HCT116 (cell line): ENCODE results near the gene ZNF750.

Experiments used
- CEBPB ChIP-seq: IDR thresholded peaks from 2 replicates; pipeline ENCODE4 v1.6.1; 2012; ENCODE audit warnings: low read depth
- EZH2 ChIP-seq: fragments of 200-600 bp; sonication (generic); IDR thresholded peaks from 2 replicates; pipeline ENCODE4 v1.6.1; 2017; ENCODE audit warnings: antibody characterized with exemption, mixed run types
- EZH2phosphoT487 ChIP-seq: fragments of 200-600 bp; IDR thresholded peaks from 2 replicates; pipeline ENCODE4 v1.6.1; 2018; ENCODE audit warnings: antibody characterized with exemption, borderline replicate concordance
- JUND ChIP-seq: IDR thresholded peaks from 2 replicates; pipeline ENCODE4 v1.6.1; 2012
- POLR2A ChIP-seq: IDR thresholded peaks from 2 replicates; pipeline ENCODE4 v1.7.0; 2011; ENCODE audit warnings: borderline replicate concordance; ENCODE audit not compliant: insufficient read depth, insufficient read length; ENCODE audit errors: extremely low read depth
- POLR2AphosphoS5 ChIP-seq: IDR thresholded peaks from 2 replicates; pipeline ENCODE4 v1.6.1; 2011; ENCODE audit warnings: mild to moderate bottlenecking, low read depth, low read length, moderate library complexity
- TF ChIP-seq, protein P1 (sequence below), 3 experiments: fragments of 200-600 bp in 1 of 3; sonication (generic) in 1 of 3; IDR thresholded peaks in 2 of 3; conservative IDR thresholded peaks in 1 of 3; 2 replicates each; pipeline ENCODE4 v1.5.1; 2012 to 2017; ENCODE audit warnings: low read depth in 2 of 3, low read length in 2 of 3, antibody characterized with exemption in 1 of 3, borderline replicate concordance in 1 of 3, control low read depth in 1 of 3, mild to moderate bottlenecking in 1 of 3, mixed read lengths in 1 of 3, mixed run types in 1 of 3, moderate library complexity in 1 of 3; ENCODE audit not compliant: insufficient read depth in 1 of 3
- TF ChIP-seq, protein P2 (sequence below): IDR thresholded peaks from 2 replicates; pipeline ENCODE4 v1.6.1; 2012

DNA sequence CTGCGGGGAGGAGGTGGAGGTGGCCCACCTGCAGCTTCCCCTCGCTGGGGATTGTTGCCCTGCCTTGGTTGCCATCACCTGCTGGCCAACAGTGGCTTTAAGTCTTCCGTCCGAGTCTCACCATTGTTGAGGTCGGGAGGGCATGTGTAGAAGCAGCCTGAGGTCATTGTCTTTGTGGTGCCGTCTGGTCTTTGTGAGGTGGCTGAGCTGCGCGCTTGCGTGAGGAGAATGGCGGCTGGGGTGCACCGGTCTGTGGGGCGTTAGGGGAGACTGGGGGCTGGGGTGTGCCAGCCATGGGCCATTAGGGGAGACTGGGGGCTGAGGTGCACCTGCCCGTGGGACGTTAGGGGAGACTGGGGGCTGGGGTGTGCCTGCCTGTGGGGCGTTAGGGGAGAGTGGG lies 36.2 kb downstream of the ZNF750 start:
- TF ChIP-seq, protein P1, sequence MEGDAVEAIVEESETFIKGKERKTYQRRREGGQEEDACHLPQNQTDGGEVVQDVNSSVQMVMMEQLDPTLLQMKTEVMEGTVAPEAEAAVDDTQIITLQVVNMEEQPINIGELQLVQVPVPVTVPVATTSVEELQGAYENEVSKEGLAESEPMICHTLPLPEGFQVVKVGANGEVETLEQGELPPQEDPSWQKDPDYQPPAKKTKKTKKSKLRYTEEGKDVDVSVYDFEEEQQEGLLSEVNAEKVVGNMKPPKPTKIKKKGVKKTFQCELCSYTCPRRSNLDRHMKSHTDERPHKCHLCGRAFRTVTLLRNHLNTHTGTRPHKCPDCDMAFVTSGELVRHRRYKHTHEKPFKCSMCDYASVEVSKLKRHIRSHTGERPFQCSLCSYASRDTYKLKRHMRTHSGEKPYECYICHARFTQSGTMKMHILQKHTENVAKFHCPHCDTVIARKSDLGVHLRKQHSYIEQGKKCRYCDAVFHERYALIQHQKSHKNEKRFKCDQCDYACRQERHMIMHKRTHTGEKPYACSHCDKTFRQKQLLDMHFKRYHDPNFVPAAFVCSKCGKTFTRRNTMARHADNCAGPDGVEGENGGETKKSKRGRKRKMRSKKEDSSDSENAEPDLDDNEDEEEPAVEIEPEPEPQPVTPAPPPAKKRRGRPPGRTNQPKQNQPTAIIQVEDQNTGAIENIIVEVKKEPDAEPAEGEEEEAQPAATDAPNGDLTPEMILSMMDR (IDR thresholded peaks at IDR 0.05 in 2 of 3, conservative IDR thresholded peaks at IDR 0.05 in 1 of 3; ENCODE audit: borderline replicate concordance in 1 of 3, insufficient read depth in 1 of 3, low read depth in 2 of 3, low read length in 2 of 3) = no peak
- TF ChIP-seq POLR2AphosphoS5 (no peak), EZH2phosphoT487 (no peak), POLR2A (no peak), EZH2 (no peak), JUND (no peak), CEBPB (no peak)
- TF ChIP-seq, protein P2, sequence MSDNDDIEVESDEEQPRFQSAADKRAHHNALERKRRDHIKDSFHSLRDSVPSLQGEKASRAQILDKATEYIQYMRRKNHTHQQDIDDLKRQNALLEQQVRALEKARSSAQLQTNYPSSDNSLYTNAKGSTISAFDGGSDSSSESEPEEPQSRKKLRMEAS = no peak
